ENCODE measurements around the gene BBLN.

Gene BBLN

GRCh38 chr9:128136816-128137793 is 23.0 kb upstream of the BBLN start:
- DNase-seq, result no peak
- TF ChIP-seq, protein P1, sequence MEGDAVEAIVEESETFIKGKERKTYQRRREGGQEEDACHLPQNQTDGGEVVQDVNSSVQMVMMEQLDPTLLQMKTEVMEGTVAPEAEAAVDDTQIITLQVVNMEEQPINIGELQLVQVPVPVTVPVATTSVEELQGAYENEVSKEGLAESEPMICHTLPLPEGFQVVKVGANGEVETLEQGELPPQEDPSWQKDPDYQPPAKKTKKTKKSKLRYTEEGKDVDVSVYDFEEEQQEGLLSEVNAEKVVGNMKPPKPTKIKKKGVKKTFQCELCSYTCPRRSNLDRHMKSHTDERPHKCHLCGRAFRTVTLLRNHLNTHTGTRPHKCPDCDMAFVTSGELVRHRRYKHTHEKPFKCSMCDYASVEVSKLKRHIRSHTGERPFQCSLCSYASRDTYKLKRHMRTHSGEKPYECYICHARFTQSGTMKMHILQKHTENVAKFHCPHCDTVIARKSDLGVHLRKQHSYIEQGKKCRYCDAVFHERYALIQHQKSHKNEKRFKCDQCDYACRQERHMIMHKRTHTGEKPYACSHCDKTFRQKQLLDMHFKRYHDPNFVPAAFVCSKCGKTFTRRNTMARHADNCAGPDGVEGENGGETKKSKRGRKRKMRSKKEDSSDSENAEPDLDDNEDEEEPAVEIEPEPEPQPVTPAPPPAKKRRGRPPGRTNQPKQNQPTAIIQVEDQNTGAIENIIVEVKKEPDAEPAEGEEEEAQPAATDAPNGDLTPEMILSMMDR (IDR thresholded peaks at IDR 0.05), result no peak
- no peak overlapping the region for H3K27ac ChIP-seq
- H3K4me1 ChIP-seq, result peaks cover 0 to 5% (median 0%) of the 10 kb centered on the region in 4 donors
- H3K27me3 ChIP-seq, result peaks cover 0 to 2% of the 10 kb centered on the region in 2 donors
- intact Hi-C loops (cut with DNase I; ENCODE audit: low total_unique reads), result no loop called here
- H3K4me3 ChIP-seq, result no peak overlapping the region
- no peaks in the 10 kb centered on the region for H3K36me3 ChIP-seq
- H3K9me3 ChIP-seq, result no peaks in the 10 kb centered on the region

GRCh38 chr9:128138001-128138400 is 22.1 kb upstream of the BBLN start:
- Histone ChIP-seq H3K4me3 (no peak overlapping the region), H3K4me1 (peaks cover 0 to 5% (median 0%) of the 10 kb centered on the region in 4 donors), H3K27ac (no peak overlapping the region), H3K36me3 (no peaks in the 10 kb centered on the region), H3K27me3 (peaks cover 0 to 2% of the 10 kb centered on the region in 2 donors), H3K9me3 (no peaks in the 10 kb centered on the region)
- intact Hi-C loops (cut with DNase I; ENCODE audit: low total_unique reads), result no loop called here
- no peak for DNase-seq
- TF ChIP-seq, protein P1 (IDR thresholded peaks at IDR 0.05), result no peak

DNA sequence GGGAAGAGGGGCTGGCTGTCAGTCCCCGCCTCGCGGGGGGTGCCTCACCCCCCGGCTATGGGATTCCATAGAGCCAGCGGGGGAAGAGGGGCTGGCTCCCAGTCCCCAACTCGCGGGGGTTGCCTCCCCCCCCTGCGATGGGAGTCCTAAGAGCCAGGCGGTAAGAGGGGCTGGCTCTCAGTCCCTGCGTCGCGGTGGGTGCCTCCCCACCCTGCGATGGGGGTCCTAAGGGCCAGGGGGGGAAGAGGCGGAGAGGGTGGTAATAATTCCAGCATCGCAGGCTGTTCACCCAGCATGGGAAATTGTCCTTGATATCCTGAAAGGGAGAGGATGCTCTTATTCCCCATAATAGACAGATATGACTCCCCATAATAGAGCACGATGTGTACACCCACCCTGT is 20.4 kb upstream of the BBLN start:
- intact Hi-C loops (cut with DNase I; ENCODE audit: low total_unique reads), result no loop called here
- H3K27me3 ChIP-seq, result peaks cover 0 to 2% of the 10 kb centered on the region in 2 donors
- no peaks in the 10 kb centered on the region for H3K9me3 ChIP-seq
- H3K4me3 ChIP-seq, result no peak overlapping the region
- H3K27ac ChIP-seq, result no peak overlapping the region
- DNase-seq, result no peak
- no peaks in the 10 kb centered on the region for H3K36me3 ChIP-seq
- peaks cover 0 to 5% (median 0%) of the 10 kb centered on the region in 4 donors for H3K4me1 ChIP-seq
- TF ChIP-seq, protein P1 (IDR thresholded peaks at IDR 0.05), result no peak

DNA sequence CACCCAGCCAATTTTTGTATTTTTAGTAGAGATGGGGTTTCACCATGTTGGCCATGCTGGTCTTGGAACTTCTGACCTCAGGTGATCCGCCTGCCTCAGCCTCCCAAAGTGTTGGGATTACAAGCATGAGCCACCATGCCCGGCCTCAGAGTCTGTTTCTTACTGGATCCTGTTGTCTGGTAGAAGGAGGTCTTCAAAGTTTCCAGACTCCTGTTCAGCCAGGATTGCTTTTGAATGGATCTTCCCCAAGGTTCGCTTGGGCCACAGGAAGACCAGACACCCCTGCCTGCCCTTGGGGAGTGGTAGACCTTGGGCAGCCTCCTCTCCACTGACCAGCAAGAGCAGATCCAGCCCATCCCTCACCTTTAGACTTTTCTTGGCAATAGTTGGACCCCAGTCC is 18.5 kb upstream of the BBLN start:
- DNase-seq, result no peak
- Histone ChIP-seq H3K27me3 (peaks cover 0 to 2% of the 10 kb centered on the region in 2 donors), H3K27ac (no peak overlapping the region), H3K4me3 (no peak overlapping the region), H3K36me3 (no peaks in the 10 kb centered on the region), H3K9me3 (no peaks in the 10 kb centered on the region), H3K4me1 (no peaks in the 10 kb centered on the region)
- intact Hi-C loops (cut with DNase I; ENCODE audit: low total_unique reads), result no loop called here
- TF ChIP-seq, protein P1 (IDR thresholded peaks at IDR 0.05), result no peak

DNA sequence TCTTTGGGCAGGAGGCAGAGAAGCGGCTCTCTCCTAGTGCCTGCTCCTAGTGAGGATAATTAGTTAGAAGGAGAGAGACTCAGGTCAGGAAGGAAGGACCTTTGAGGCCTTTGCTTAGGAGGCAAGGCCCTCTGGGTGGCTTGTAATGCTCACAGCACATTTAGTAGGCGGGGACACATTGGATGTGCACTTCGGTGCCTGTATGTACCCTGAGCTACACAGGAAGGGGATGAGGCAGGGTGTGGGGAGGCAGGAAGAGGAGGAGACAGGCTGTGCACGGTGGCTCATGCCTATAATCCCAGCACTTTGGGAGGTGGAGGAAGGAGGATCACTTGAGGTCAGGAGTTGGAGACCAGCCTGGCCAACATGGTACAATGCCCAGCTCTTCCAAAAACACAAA is 18.0 kb upstream of the BBLN start:
- Histone ChIP-seq H3K27me3 (peaks cover 0 to 2% of the 10 kb centered on the region in 2 donors), H3K4me3 (no peak overlapping the region), H3K27ac (no peak overlapping the region), H3K36me3 (no peaks in the 10 kb centered on the region), H3K4me1 (no peaks in the 10 kb centered on the region), H3K9me3 (no peaks in the 10 kb centered on the region)
- intact Hi-C loops (cut with DNase I; ENCODE audit: low total_unique reads), result no loop called here
- TF ChIP-seq, protein P1 (IDR thresholded peaks at IDR 0.05), result no peak
- no peak for DNase-seq

Data from tibial artery (tissue), 4 donors.